Non-pigmented ciliary epithelial cell (primary cell): ENCODE data around the gene MRGPRE.

Experiments used
- DNase-seq: peaks from one replicate; pipeline ENCODE4 v3.0.0-alpha.2; 2010; ENCODE audit warnings: low read depth

MRGPRE gene

GRCh38 chr11:3213659-3214419, 18.4 kb downstream of the MRGPRE start:
- no peak for DNase-seq

GRCh38 chr11:3208272-3208671, 23.9 kb downstream of the MRGPRE start:
- DNase-seq = no peak

GRCh38 chr11:3207526-3208189, 24.6 kb downstream of the MRGPRE start:
- DNase-seq = no peak

- DNase-seq = no peak
Observed at GRCh38 chr11:3206922-3207204, 25.4 kb downstream of the MRGPRE start.

- no peak for DNase-seq
Observed at GRCh38 chr11:3206156-3206921, 25.9 kb downstream of the MRGPRE start.

GRCh38 chr11:3205261-3206155, 26.7 kb downstream of the MRGPRE start:
- no peak for DNase-seq

GRCh38 chr11:3204141-3205015, 27.8 kb downstream of the MRGPRE start:
- DNase-seq = no peak

GRCh38 chr11:3203221-3204043, 28.8 kb downstream of the MRGPRE start:
- no peak for DNase-seq

- no peak for DNase-seq
Observed at GRCh38 chr11:3202759-3203158, 29.5 kb downstream of the MRGPRE start.

- no peak for DNase-seq
Observed at GRCh38 chr11:3202305-3202704, 29.9 kb downstream of the MRGPRE start.

- DNase-seq = no peak
Observed at GRCh38 chr11:3201677-3202181, 30.5 kb downstream of the MRGPRE start.

- DNase-seq = no peak
Observed at GRCh38 chr11:3201112-3201581, 31.1 kb downstream of the MRGPRE start.

GRCh38 chr11:3200388-3201111, 31.7 kb downstream of the MRGPRE start:
- DNase-seq = no peak

- DNase-seq = no peak
Observed at GRCh38 chr11:3199537-3200295, 32.5 kb downstream of the MRGPRE start.

GRCh38 chr11:3198815-3199214, 33.4 kb downstream of the MRGPRE start:
- DNase-seq = no peak

GRCh38 chr11:3197878-3198528, 34.2 kb downstream of the MRGPRE start:
- DNase-seq = no peak

GRCh38 chr11:3197044-3197695, 35.0 kb downstream of the MRGPRE start:
- no peak for DNase-seq
